HG02981 (cell line): Measurements from ENCODE around the gene UTP18.
"Not testable (repeated sequence)": the region's sequence is repeated elsewhere in the genome, so short reads cannot be mapped to it uniquely, and the experiment has no call there.

Experiments used
- ATAC-seq: cut with Tn5 transposase; IDR thresholded peaks from one replicate; pipeline ENCODE4 v1.9.1; 2021; ENCODE audit warnings: mild to moderate bottlenecking, moderate library complexity; ENCODE audit not compliant: unreplicated experiment

Gene UTP18

GRCh38 chr17:51258756-51259563, 1.4 kb upstream of the UTP18 start:
- ATAC-seq = no peak

- peak; percentile 74 for ATAC-seq
Measured at GRCh38 chr17:51259564-51260236, 646 bp upstream of the UTP18 start, which contains the start of gene MBTD1. Gene MBTD1, minus strand, starts transcription at chr17:51260049. Its CDS starts 34,888 bp downstream, at chr17:51225161.

GRCh38 chr17:51261024-51261963, 948 bp downstream of the UTP18 start:
- ATAC-seq = no peak

- no peak for ATAC-seq
Measured at GRCh38 chr17:51263006-51263405, 2.7 kb downstream of the UTP18 start.

GRCh38 chr17:51264466-51264865, 4.1 kb downstream of the UTP18 start:
- ATAC-seq = not testable (repeated sequence)

GRCh38 chr17:51269991-51270390, 9.6 kb downstream of the UTP18 start:
- no peak for ATAC-seq

GRCh38 chr17:51270636-51271035, 10.3 kb downstream of the UTP18 start:
- ATAC-seq = no peak

GRCh38 chr17:51272812-51273211, 12.5 kb downstream of the UTP18 start:
- ATAC-seq = no peak

GRCh38 chr17:51275381-51275780, 15.0 kb downstream of the UTP18 start:
- ATAC-seq = no peak

GRCh38 chr17:51279183-51279582, 18.8 kb downstream of the UTP18 start:
- no peak for ATAC-seq

GRCh38 chr17:51287412-51287811, 27.1 kb downstream of the UTP18 start:
- ATAC-seq = no peak

- ATAC-seq = no peak
Measured at GRCh38 chr17:51289696-51290111, 29.4 kb downstream of the UTP18 start.

- not testable (repeated sequence) for ATAC-seq
Measured at GRCh38 chr17:51294338-51294737, 34.0 kb downstream of the UTP18 start.

- no peak for ATAC-seq
Measured at GRCh38 chr17:51298508-51299371, 38.4 kb downstream of the UTP18 start.

- ATAC-seq = no peak
Measured at GRCh38 chr17:51299859-51300258, 39.5 kb downstream of the UTP18 start.

GRCh38 chr17:51305182-51305581, 44.8 kb downstream of the UTP18 start:
- no peak for ATAC-seq

GRCh38 chr17:51312003-51312402, 51.7 kb downstream of the UTP18 start:
- ATAC-seq = not testable (repeated sequence)

GRCh38 chr17:51319186-51319585, 58.8 kb downstream of the UTP18 start:
- ATAC-seq = no peak

- ATAC-seq = peak; percentile 56
Measured at GRCh38 chr17:51322390-51323029, 62.2 kb downstream of the UTP18 start.

- no peak for ATAC-seq
Measured at GRCh38 chr17:51325471-51325870, 65.1 kb downstream of the UTP18 start.
